GM19193 (cell line): ENCODE measurements around the gene MRPL23.

Experiments used
- POLR2A ChIP-seq: IDR thresholded peaks from 4 replicates; pipeline ENCODE4 v1.6.1; 2011; ENCODE audit not compliant: insufficient read depth, insufficient read length; ENCODE audit errors: extremely low read depth

The MRPL23 gene

GRCh38 chr11:1927026-1927847 lies 19.9 kb upstream of the MRPL23 start:
- no peak for TF ChIP-seq POLR2A

- no peak for TF ChIP-seq POLR2A
These were observed 19.2 kb upstream of the MRPL23 start for GRCh38 chr11:1927848-1928469.

GRCh38 chr11:1928470-1928890 lies 18.7 kb upstream of the MRPL23 start:
- TF ChIP-seq POLR2A = no peak

GRCh38 chr11:1928891-1929541 lies 18.1 kb upstream of the MRPL23 start:
- no peak for TF ChIP-seq POLR2A

GRCh38 chr11:1929621-1930461 lies 17.3 kb upstream of the MRPL23 start:
- no peak for TF ChIP-seq POLR2A

- TF ChIP-seq POLR2A = no peak
These were observed 16.7 kb upstream of the MRPL23 start for GRCh38 chr11:1930462-1930830.

GRCh38 chr11:1931341-1932104 lies 15.6 kb upstream of the MRPL23 start:
- TF ChIP-seq POLR2A = no peak

- TF ChIP-seq POLR2A = no peak
These were observed 15.0 kb upstream of the MRPL23 start for GRCh38 chr11:1932105-1932480.

GRCh38 chr11:1932681-1933080 lies 14.5 kb upstream of the MRPL23 start:
- TF ChIP-seq POLR2A = no peak

- TF ChIP-seq POLR2A = no peak
These were observed 13.5 kb upstream of the MRPL23 start for GRCh38 chr11:1933416-1934334.

GRCh38 chr11:1934335-1935155 lies 12.6 kb upstream of the MRPL23 start:
- TF ChIP-seq POLR2A = no peak
